Thoracic aorta endothelial cell (primary cell): ENCODE results near the gene FCGR3A. TPM values are rescaled to one million over a fixed set of nuclear protein-coding genes. Genes with fewer than 3 reads are reported as not detected.

Experiments used
- total RNA-seq: library from RNA; depleted of rRNA; stranded (reverse); fragments of >200 nt; gene quantifications from 2 replicates; pipeline ENCODE4 v1.2.3, GENCODE V29; 2012

The FCGR3A gene
- total RNA-seq = not detected in 2 replicates

DNA sequence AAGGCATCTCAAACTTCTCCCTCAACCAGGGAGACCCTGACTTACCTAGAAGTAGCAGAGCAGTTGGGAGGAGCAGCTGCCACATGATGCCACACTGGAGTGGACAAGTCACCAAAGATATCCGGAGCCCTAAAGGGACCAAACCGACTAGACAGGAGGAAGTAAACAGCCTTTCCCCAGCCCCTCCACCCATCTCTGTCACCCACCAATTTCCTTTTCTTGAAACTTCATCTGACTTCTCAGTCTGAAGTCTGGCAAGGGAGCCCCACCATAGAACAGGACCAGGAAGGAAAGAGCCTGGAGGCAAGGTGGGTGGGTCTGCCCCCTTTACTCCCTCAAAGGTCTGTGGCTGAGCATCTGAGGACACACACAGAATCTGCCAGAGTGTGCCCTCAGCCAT, at the start of gene FCGR3A:
FCGR3A (minus strand) TSS at position 167 of the 400 bp plus-strand sequence; CDS start at position 85, 82 bp downstream.

DNA sequence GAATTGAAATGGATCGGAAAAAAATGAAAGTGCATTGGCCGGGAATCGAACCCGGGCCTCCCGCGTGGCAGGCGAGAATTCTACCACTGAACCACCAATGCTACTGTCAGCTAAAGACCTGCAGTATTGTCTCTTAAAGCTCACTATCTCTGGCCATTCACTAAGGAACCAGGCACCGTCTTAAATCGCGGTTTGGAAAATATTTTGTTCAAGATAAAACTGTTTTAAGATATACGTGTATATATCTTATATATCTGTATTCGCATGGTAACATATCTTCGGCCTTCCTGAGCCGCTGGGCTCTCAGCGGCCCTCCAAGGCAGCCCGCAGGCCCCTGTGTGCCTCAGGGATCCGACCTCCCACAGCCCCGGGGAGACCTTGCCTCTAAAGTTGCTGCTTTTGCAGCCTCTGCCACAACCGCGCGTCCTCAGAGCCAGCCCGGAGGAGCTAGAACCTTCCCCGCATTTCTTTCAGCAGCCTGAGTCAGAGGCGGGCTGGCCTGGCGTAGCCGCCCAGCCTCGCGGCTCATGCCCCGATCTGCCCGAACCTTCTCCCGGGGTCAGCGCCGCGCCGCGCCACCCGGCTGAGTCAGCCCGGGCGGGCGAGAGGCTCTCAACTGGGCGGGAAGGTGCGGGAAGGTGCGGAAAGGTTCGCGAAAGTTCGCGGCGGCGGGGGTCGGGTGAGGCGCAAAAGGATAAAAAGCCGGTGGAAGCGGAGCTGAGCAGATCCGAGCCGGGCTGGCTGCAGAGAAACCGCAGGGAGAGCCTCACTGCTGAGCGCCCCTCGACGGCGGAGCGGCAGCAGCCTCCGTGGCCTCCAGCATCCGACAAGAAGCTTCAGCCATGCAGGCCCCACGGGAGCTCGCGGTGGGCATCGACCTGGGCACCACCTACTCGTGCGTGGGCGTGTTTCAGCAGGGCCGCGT, 25.5 kb downstream of the FCGR3A start, which contains the start of gene HSPA6:
HSPA6 (plus strand) TSS at position 724 of the 925 bp plus-strand sequence; CDS start at position 843, 119 bp downstream.

Other genes starting within 250 kb of the FCGR3A start
- gene MPZ, start 239.8 kb downstream of the FCGR3A start, total RNA-seq = 1.2 and 1.3 TPM in 2 replicates
- 33.9 and 45.9 TPM in 2 replicates for gene SDHC, start 235.4 kb downstream of the FCGR3A start, total RNA-seq
- gene CFAP126, start 181.9 kb downstream of the FCGR3A start, total RNA-seq = not detected in 2 replicates
- 0.22 TPM in 1 of 2 replicates, not detected in the other for gene FCGR2A, start 44.4 kb downstream of the FCGR3A start, total RNA-seq
- 0.22 and 0.27 TPM in 2 replicates for gene HSPA6, start 25.3 kb downstream of the FCGR3A start, total RNA-seq
- gene FCGR3B, start 81.4 kb upstream of the FCGR3A start, total RNA-seq = not detected in 2 replicates
- gene FCGR2B, start 113.3 kb upstream of the FCGR3A start, total RNA-seq = not detected in 2 replicates
- gene FCRLA, start 157.4 kb upstream of the FCGR3A start, total RNA-seq = not detected in 2 replicates
- gene FCRLB, start 171.7 kb upstream of the FCGR3A start, total RNA-seq = 0.66 and 1.0 TPM in 2 replicates
- 38.4 and 40.6 TPM in 2 replicates for gene DUSP12, start 200.0 kb upstream of the FCGR3A start, total RNA-seq
- gene ATF6, start 216.5 kb upstream of the FCGR3A start, total RNA-seq = 74.3 and 83.1 TPM in 2 replicates